Measurements from ENCODE around the gene CADPS2. TPM values are rescaled to one million over a fixed set of nuclear protein-coding genes. Genes with fewer than 3 reads are reported as not detected.
"Not testable (repeated sequence)": the region's sequence is repeated elsewhere in the genome, so short reads cannot be mapped to it uniquely, and the experiment has no call there.

CADPS2 gene
- total RNA-seq, 1 donor from 2014 or later = 19.1 TPM

GRCh38 chr7:122686360-122686878 lies 199.8 kb downstream of the CADPS2 start:
- Histone ChIP-seq H4K20me1 (ENCODE audit: low read depth) (no peaks in the 10 kb centered on the region), H3K4me2 (no peak overlapping the region), H3F3A (ENCODE audit: low read depth) (no peaks in the 10 kb centered on the region), H2AFZ (replicated peaks) (no peak overlapping the region), H3K27me3 (no peaks in the 10 kb centered on the region), H3K9ac (no peak overlapping the region), H3K79me2 (ENCODE audit: low read depth) (no peaks in the 10 kb centered on the region), H3K4me3 (no peak overlapping the region), H3K27ac (no peak overlapping the region), H3K9me3 (ENCODE audit: low read depth) (no peaks in the 10 kb centered on the region), H3K36me3 (no peaks in the 10 kb centered on the region), H3K4me1 (peaks cover 14% of the 10 kb centered on the region)
- Mint-ChIP-seq H3K4me1 (peaks cover 12% of the 10 kb centered on the region), H3K27ac (no peak overlapping the region), H3K36me3 (no peaks in the 10 kb centered on the region), H3K4me3 (no peak overlapping the region), H3K27me3 (ENCODE audit: insufficient read depth, low read depth) (peaks cover 3% of the 10 kb centered on the region), H3K9me3 (peaks cover 3% of the 10 kb centered on the region)
- no peak for DNase-seq (ENCODE audit: low spot score)
- TF ChIP-seq EZH2phosphoT487 (IDR thresholded peaks at IDR 0.05) = no peak
- no peak for TF ChIP-seq CTCF (IDR thresholded peaks at IDR 0.05)
- no peak for TF ChIP-seq EZH2 (IDR thresholded peaks at IDR 0.05)

- peaks cover 3% of the 10 kb centered on the region for H3K9me3 Mint-ChIP-seq
- no peak for TF ChIP-seq CTCF (IDR thresholded peaks at IDR 0.05)
- TF ChIP-seq EZH2phosphoT487 (IDR thresholded peaks at IDR 0.05) = no peak
- TF ChIP-seq EZH2 (IDR thresholded peaks at IDR 0.05) = no peak
These were observed 201.8 kb downstream of the CADPS2 start for GRCh38 chr7:122684504-122684903.

GRCh38 chr7:122682815-122683550 lies 203.3 kb downstream of the CADPS2 start:
- Mint-ChIP-seq H3K4me3 (no peak overlapping the region), H3K27me3 (ENCODE audit: insufficient read depth, low read depth) (peaks cover 3% of the 10 kb centered on the region), H3K9me3 (peaks cover 7% of the 10 kb centered on the region), H3K4me1 (peaks cover 26% of the 10 kb centered on the region), H3K36me3 (no peaks in the 10 kb centered on the region), H3K27ac (no peak overlapping the region)
- TF ChIP-seq EZH2phosphoT487 (IDR thresholded peaks at IDR 0.05) = no peak
- TF ChIP-seq EZH2 (IDR thresholded peaks at IDR 0.05) = no peak
- TF ChIP-seq CTCF (IDR thresholded peaks at IDR 0.05) = no peak
- Histone ChIP-seq H3K4me2 (no peak overlapping the region), H2AFZ (replicated peaks) (no peak overlapping the region), H3K79me2 (ENCODE audit: low read depth) (no peaks in the 10 kb centered on the region), H3K9me3 (ENCODE audit: low read depth) (no peaks in the 10 kb centered on the region), H3K27ac (no peak overlapping the region), H4K20me1 (ENCODE audit: low read depth) (no peaks in the 10 kb centered on the region), H3K9ac (no peak overlapping the region), H3F3A (ENCODE audit: low read depth) (no peaks in the 10 kb centered on the region), H3K4me3 (no peak overlapping the region), H3K4me1 (peaks cover 14% of the 10 kb centered on the region), H3K36me3 (no peaks in the 10 kb centered on the region), H3K27me3 (no peaks in the 10 kb centered on the region)
- no peak for DNase-seq (ENCODE audit: low spot score)

More at GRCh38 chr7:122684504-122684903, 201.8 kb downstream of the CADPS2 start:
- no peak overlapping the region for H3K9ac ChIP-seq
- Mint-ChIP-seq H3K4me3 (no peak overlapping the region), H3K36me3 (no peaks in the 10 kb centered on the region), H3K27me3 (ENCODE audit: insufficient read depth, low read depth) (peaks cover 3% of the 10 kb centered on the region), H3K27ac (no peak overlapping the region), H3K4me1 (peaks cover 19% of the 10 kb centered on the region)
- no peak overlapping the region for H3K4me3 ChIP-seq
- peaks cover 14% of the 10 kb centered on the region for H3K4me1 ChIP-seq
- H3K79me2 ChIP-seq (ENCODE audit: low read depth) = no peaks in the 10 kb centered on the region
- no peaks in the 10 kb centered on the region for H3K9me3 ChIP-seq (ENCODE audit: low read depth)
- H3K4me2 ChIP-seq = no peak overlapping the region
- no peak overlapping the region for H3K27ac ChIP-seq
- H2AFZ ChIP-seq (replicated peaks) = no peak overlapping the region
- no peaks in the 10 kb centered on the region for H4K20me1 ChIP-seq (ENCODE audit: low read depth)
- no peaks in the 10 kb centered on the region for H3F3A ChIP-seq (ENCODE audit: low read depth)
- no peaks in the 10 kb centered on the region for H3K36me3 ChIP-seq
- DNase-seq (ENCODE audit: low spot score) = no peak
- H3K27me3 ChIP-seq = no peaks in the 10 kb centered on the region

GRCh38 chr7:122681186-122681585 lies 205.1 kb downstream of the CADPS2 start:
- not testable (repeated sequence) for H3K9ac ChIP-seq; H3K27me3 Mint-ChIP-seq (ENCODE audit: insufficient read depth, low read depth); H3K79me2 ChIP-seq (ENCODE audit: low read depth); H3K27ac Mint-ChIP-seq; H2AFZ ChIP-seq (replicated peaks); H3K4me1 ChIP-seq; H3K36me3 Mint-ChIP-seq; H3K9me3 ChIP-seq (ENCODE audit: low read depth); H4K20me1 ChIP-seq (ENCODE audit: low read depth); H3K4me3 Mint-ChIP-seq; H3K27me3 ChIP-seq; H3K4me2 ChIP-seq; H3K9me3 Mint-ChIP-seq; H3K36me3 ChIP-seq; H3F3A ChIP-seq (ENCODE audit: low read depth); H3K4me3 ChIP-seq; DNase-seq (ENCODE audit: low spot score); H3K27ac ChIP-seq
- peaks cover 38% of the 10 kb centered on the region for H3K4me1 Mint-ChIP-seq

Measured in neural progenitor cell (in vitro differentiated cells).